A673 (cell line): ENCODE measurements around the gene FEM1C. TPM values are rescaled to one million over a fixed set of nuclear protein-coding genes. Genes with fewer than 3 reads are reported as not detected.

Experiments
- BruUV-seq: library from RNA; stranded (reverse); fragments of 400-500 nt; replicated peaks from 2 replicates; lab custom pipeline; 2021; lab: Mats Ljungman, UMichigan
- CTCF ChIA-PET: fragments of 300-600 bp; sonication (Branson Sonifier 250); formaldehyde crosslinking; loops from one replicate; lab custom pipeline; 2022; ENCODE audit warnings: antibody characterized with exemption; lab: Charles Lee
- POLR2A ChIA-PET: fragments of 300-600 bp; sonication (Branson Sonifier 250); formaldehyde crosslinking; loops from one replicate; lab custom pipeline; 2022; ENCODE audit warnings: antibody characterized with exemption; ENCODE audit not compliant: low non-redundant PET; lab: Charles Lee
- DNase-seq: peaks from one replicate; pipeline ENCODE4 v3.0.0-alpha.2; 2015; ENCODE audit warnings: low spot score
- H3K27ac ChIP-seq: fragments of 200-600 bp; sonication (generic); 2 replicates; pipeline ENCODE4 v1.5.1; 2016; ENCODE audit warnings: mixed run types, low read depth, mild to moderate bottlenecking, mixed read lengths, antibody characterized with exemption, low read length; ENCODE audit not compliant: poor library complexity, severe bottlenecking
- H3K27me3 ChIP-seq: fragments of 200-600 bp; sonication (generic); replicated peaks from 2 replicates; pipeline ENCODE4 v1.6.1; 2017; ENCODE audit warnings: mixed run types, low read depth, mild to moderate bottlenecking, mixed read lengths, antibody characterized with exemption, low read length; ENCODE audit not compliant: insufficient read depth, poor library complexity
- H3K36me3 ChIP-seq: fragments of 200-600 bp; sonication (generic); 2 replicates; pipeline ENCODE4 v1.6.1; 2016; ENCODE audit warnings: mixed run types, mild to moderate bottlenecking, mixed read lengths, antibody characterized with exemption, low read length; ENCODE audit not compliant: insufficient read depth, poor library complexity, severe bottlenecking
- H3K4me1 ChIP-seq: fragments of 200-600 bp; sonication (generic); 2 replicates; pipeline ENCODE4 v1.6.1; 2017; ENCODE audit warnings: mixed run types, mild to moderate bottlenecking, mixed read lengths, antibody characterized with exemption, low read length; ENCODE audit not compliant: insufficient read depth, poor library complexity, severe bottlenecking
- H3K4me3 ChIP-seq: fragments of 200-600 bp; sonication (generic); 2 replicates; pipeline ENCODE4 v1.5.1; 2016; ENCODE audit warnings: low read depth, mixed run types, mild to moderate bottlenecking, mixed read lengths, low read length; ENCODE audit not compliant: poor library complexity, severe bottlenecking
- H3K9me3 ChIP-seq: fragments of 200-600 bp; sonication (generic); 2 replicates; pipeline ENCODE4 v1.6.1; 2016; ENCODE audit warnings: mixed run types, low read depth, mild to moderate bottlenecking, mixed read lengths, antibody characterized with exemption, low read length; ENCODE audit not compliant: poor library complexity, severe bottlenecking
- CTCF ChIP-seq: fragments of 300-800, 200-600 bp; sonication (generic); conservative IDR thresholded peaks from 2 replicates; pipeline ENCODE4 v1.5.1; 2017; ENCODE audit warnings: low read depth, mild to moderate bottlenecking, antibody characterized with exemption, low read length, moderate library complexity, mixed read lengths
- EZH2 ChIP-seq: fragments of 200-600 bp; sonication (generic); IDR thresholded peaks from 2 replicates; pipeline ENCODE4 v1.6.1; 2017; ENCODE audit warnings: borderline replicate concordance, low read depth, mild to moderate bottlenecking, mixed read lengths, antibody characterized with exemption, low read length; ENCODE audit not compliant: poor library complexity, severe bottlenecking
- intact Hi-C: fragments of 100-400 bp; cut with micrococcal nuclease; formaldehyde crosslinking; loops from one replicate; pipeline ENCODE4 v1.10.0; 2022; ENCODE audit not compliant: unreplicated experiment
- total RNA-seq: library from RNA; stranded (reverse); gene quantifications from 2 replicates; pipeline ENCODE4 v1.2.3, GENCODE V29; 2021

The FEM1C gene
- total RNA-seq, 1 experiment from 2014 or later = 15.0 TPM

- CTCF ChIA-PET = no interaction called here
- POLR2A ChIA-PET = no interaction called here
- DNase-seq = no peak
- no TSS peak for BruUV-seq
- TF ChIP-seq EZH2 (no peak), CTCF (no peak)
- H3K27me3 ChIP-seq = no peaks in the 10 kb centered on the region
- H3K9me3 ChIP-seq = no peaks in the 10 kb centered on the region
- H3K4me1 ChIP-seq = no peaks in the 10 kb centered on the region
- H3K27ac ChIP-seq = no peak overlapping the region
- no peak overlapping the region for H3K4me3 ChIP-seq
- intact Hi-C loops = no loop called here
- no peaks in the 10 kb centered on the region for H3K36me3 ChIP-seq
Observed at GRCh38 chr5:115475788-115476187, 68.8 kb downstream of the FEM1C start.

GRCh38 chr5:115472271-115473025 lies 72.1 kb downstream of the FEM1C start:
- POLR2A ChIA-PET = no interaction called here
- H3K27ac ChIP-seq = no peak overlapping the region
- no peaks in the 10 kb centered on the region for H3K9me3 ChIP-seq
- no peaks in the 10 kb centered on the region for H3K27me3 ChIP-seq
- no peaks in the 10 kb centered on the region for H3K36me3 ChIP-seq
- no peaks in the 10 kb centered on the region for H3K4me1 ChIP-seq
- CTCF ChIA-PET = no interaction called here
- TF ChIP-seq CTCF = no peak
- TF ChIP-seq EZH2 = no peak
- no peak for DNase-seq
- no TSS peak for BruUV-seq
- H3K4me3 ChIP-seq = no peak overlapping the region
- intact Hi-C loops = no loop called here

GRCh38 chr5:115471345-115472063 lies 73.1 kb downstream of the FEM1C start:
- ChIA-PET POLR2A (no interaction called here), CTCF (no interaction called here)
- no TSS peak for BruUV-seq
- no peaks in the 10 kb centered on the region for H3K27me3 ChIP-seq
- no peak overlapping the region for H3K27ac ChIP-seq
- no peak for DNase-seq
- TF ChIP-seq CTCF = no peak
- TF ChIP-seq EZH2 = no peak
- intact Hi-C loops = no loop called here
- H3K4me1 ChIP-seq = no peaks in the 10 kb centered on the region
- H3K4me3 ChIP-seq = no peak overlapping the region
- H3K9me3 ChIP-seq = no peaks in the 10 kb centered on the region
- no peaks in the 10 kb centered on the region for H3K36me3 ChIP-seq
